Tibial artery (tissue), 4 donors: ENCODE measurements around the gene CRYBA2.

Experiments
- DNase-seq, 2 donors: peaks; one replicate each; pipeline ENCODE4 v3.0.0-alpha.2; 2019
- H3K27ac ChIP-seq, 2 donors: fragments of 200-600 bp; sonication (generic) in 1 of 2; 1 replicate in 1 of 2; 2 replicates in 1 of 2; pipeline ENCODE4 v1.5.1; 2018 to 2019; ENCODE audit warnings: mild to moderate bottlenecking in 1 of 2
- H3K27me3 ChIP-seq, 2 donors: fragments of 200-600 bp; sonication (generic) in 1 of 2; one replicate each; pipeline versions ENCODE4 v1.5.1 to v1.6.0; 2016 to 2019
- H3K36me3 ChIP-seq, 3 donors: fragments of 200-600 bp; sonication (generic) in 2 of 3; one replicate each; pipeline ENCODE4 v1.5.1; 2016 to 2019; ENCODE audit warnings: mild to moderate bottlenecking in 2 of 3
- H3K4me1 ChIP-seq, 4 donors: fragments of 200-600 bp; sonication (generic) in 2 of 4; 1 replicate in 3 of 4; 2 replicates in 1 of 4; pipeline ENCODE4 v1.5.1; 2016 to 2019
- H3K4me3 ChIP-seq, 2 donors: fragments of 200-600 bp; sonication (generic) in 1 of 2; 1 replicate in 1 of 2; 2 replicates in 1 of 2; pipeline ENCODE4 v1.5.1; 2018 to 2019; ENCODE audit warnings: mild to moderate bottlenecking in 2 of 2
- H3K9me3 ChIP-seq, 3 donors: fragments of 200-600 bp; sonication (generic) in 1 of 3; one replicate each; pipeline ENCODE4 v1.5.1; 2016 to 2019
- CTCF ChIP-seq, 2 experiments: fragments of 200-600 bp in 1 of 2; fragments of 450-650 bp in 1 of 2; IDR thresholded peaks; one replicate each; pipeline ENCODE4 v1.5.1; 2017 to 2019; ENCODE audit warnings: antibody characterized with exemption in 2 of 2, mild to moderate bottlenecking in 1 of 2, moderate library complexity in 1 of 2
- intact Hi-C: fragments of 100-400 bp; cut with DNase I; formaldehyde crosslinking; loops from one replicate; pipeline ENCODE4 v1.15.0; 2023; ENCODE audit warnings: low total_unique reads

CRYBA2 gene

DNA sequence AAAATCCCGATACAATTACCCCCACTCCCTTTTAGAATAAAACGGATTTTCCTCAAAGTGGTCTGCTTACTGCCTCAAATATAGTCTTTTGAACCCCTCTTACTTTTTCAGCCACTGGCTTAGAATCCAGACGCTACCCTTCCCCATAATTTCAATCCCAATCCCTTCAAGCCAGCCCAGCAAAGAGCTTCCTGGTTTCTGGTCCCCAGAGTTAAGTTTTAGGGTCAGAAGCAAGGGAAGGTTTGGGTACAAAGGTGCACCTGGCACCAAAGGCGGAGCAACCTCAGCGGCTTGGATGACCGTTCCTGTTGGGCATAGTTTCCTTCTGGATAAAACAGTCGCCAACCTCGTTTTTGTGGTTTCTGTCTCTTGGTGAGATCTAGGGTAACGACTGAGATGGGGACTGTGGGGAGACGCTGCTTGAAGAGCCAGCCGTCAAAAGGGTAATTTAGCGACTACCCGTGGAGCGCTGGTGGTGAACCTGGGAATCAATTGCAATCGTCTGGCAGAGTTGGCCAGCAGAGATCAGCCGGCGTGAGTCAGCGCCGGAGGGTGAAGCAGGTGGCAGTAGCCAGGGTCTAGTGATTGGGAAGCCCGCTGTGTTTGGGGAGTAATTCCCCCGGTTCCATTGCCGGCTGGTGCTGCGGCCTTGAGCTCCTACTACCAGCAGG lies 9.8 kb downstream of the CRYBA2 start:
- Histone ChIP-seq H3K36me3 (no peaks in the 10 kb centered on the region), H3K4me3 (no peak overlapping the region), H3K27me3 (peaks cover 7 to 100% of the 10 kb centered on the region in 2 donors), H3K27ac (no peak overlapping the region), H3K4me1 (peaks cover 0 to 54% (median 46%) of the 10 kb centered on the region in 4 donors), H3K9me3 (no peaks in the 10 kb centered on the region)
- DNase-seq: no peak
- intact Hi-C loops: no loop called here
- no peak for TF ChIP-seq CTCF (IDR thresholded peaks at IDR 0.05)

DNA sequence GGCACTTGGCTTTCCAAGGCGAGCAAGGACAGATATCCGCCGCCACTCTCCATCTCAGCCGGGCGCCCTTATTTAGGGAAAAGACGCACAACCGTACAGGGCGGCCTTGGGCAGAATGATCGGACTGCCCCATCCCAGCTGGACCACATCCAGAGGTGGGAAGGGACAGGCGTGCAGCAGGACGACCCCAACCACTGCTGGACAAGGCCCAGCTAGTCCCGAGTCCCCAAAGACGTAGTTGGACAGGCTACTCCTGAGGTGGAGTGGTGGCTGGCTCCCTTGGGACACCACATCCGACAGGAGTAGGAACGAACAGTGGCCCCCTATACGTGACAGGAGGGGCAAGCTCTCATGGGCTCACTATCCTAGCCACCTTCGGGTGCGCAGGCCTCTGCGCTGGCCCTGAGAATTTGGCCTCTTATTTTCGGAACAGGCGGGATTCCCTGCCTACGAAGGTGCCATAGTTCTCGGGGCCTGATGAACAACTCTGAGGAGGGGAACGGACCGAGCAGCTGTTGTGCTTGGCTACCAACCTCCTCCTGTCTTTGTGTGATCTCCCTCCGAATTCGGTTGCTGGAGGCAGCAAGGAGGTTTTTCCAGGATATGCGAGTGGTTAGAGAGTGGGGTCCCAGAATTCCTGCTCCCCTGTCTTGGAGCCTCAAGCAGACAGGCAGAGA lies 10.5 kb downstream of the CRYBA2 start:
- Histone ChIP-seq H3K4me1 (peaks cover 0 to 54% (median 46%) of the 10 kb centered on the region in 4 donors), H3K9me3 (no peaks in the 10 kb centered on the region), H3K27ac (no peak overlapping the region), H3K4me3 (no peak overlapping the region), H3K36me3 (no peaks in the 10 kb centered on the region), H3K27me3 (peaks cover 7 to 100% of the 10 kb centered on the region in 2 donors)
- intact Hi-C loops: no loop called here
- no peak for DNase-seq
- TF ChIP-seq CTCF (IDR thresholded peaks at IDR 0.05): no peak

DNA sequence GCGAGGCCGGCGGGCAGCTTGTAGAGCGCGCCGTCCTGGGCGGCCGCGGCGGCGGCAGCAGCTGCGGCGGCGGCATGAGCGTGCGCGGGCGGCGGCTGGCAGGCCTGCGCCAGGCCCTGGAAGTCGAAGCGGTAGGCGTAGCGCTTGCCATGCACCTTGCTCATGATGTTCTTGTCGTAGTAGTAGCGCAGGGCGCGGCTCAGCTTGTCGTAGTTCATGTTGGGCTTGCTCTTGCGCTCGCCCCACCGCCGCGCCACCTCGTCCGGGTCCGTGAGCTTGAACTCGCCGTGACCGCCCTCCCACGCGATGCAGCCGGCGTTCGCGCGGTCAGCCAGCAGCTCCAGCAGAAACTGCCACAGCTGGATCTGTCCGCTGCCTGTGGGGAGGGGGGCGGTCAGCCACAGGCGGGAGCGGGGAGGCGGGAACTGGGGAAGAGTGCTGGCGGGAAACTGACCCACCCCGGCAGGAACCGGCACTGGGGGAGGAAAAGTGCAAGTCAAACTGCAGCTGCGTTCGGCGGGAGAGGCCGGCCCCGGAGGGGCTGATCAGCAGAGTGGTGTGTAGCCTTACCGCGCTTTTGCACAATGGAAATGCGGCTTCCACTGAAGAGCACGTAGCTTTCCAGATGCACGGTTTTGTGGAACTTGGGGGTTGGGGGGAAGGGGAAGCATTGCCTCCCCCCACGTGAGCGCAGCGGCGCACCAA lies 11.2 kb downstream of the CRYBA2 start:
- Histone ChIP-seq H3K27me3 (peaks cover 7 to 100% of the 10 kb centered on the region in 2 donors), H3K9me3 (no peaks in the 10 kb centered on the region), H3K27ac (no peak overlapping the region), H3K36me3 (no peaks in the 10 kb centered on the region), H3K4me1 (peaks cover 0 to 54% (median 46%) of the 10 kb centered on the region in 4 donors), H3K4me3 (peak overlapping the region; percentile 14 to 41)
- no peak for TF ChIP-seq CTCF (IDR thresholded peaks at IDR 0.05)
- intact Hi-C loops: no loop called here
- DNase-seq: no peak

DNA sequence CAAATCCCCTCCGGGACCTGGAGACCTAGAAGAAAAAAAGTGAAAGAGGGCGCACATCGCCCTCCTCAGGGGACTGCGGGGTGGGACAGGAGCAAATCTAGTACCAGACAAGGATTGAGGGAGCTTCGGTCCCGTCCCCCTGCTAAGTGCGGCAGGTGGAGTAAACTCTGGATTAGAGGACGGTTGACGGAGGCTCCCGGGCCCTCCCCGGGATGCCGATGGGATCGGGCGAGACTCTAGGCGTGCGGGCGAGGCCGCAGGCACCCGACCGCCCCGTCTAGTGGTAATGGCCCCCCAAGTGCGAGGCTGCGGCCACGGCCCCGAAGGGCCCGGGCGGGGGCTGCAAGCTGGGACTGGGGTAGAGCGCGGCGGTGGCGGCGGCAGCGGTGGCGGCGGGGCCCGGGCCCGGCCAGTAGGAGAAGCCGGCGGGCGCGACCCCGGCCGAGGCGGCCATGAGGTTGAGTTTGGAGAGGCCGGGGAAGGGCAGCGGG lies 11.8 kb downstream of the CRYBA2 start:
- Histone ChIP-seq H3K27me3 (peaks cover 7 to 99% of the 10 kb centered on the region in 2 donors), H3K4me3 (peak overlapping the region; percentile 14 to 41), H3K4me1 (peaks cover 0 to 54% (median 46%) of the 10 kb centered on the region in 4 donors), H3K27ac (no peak overlapping the region), H3K9me3 (no peaks in the 10 kb centered on the region), H3K36me3 (no peaks in the 10 kb centered on the region)
- intact Hi-C loops: no loop called here
- TF ChIP-seq CTCF (IDR thresholded peaks at IDR 0.05): no peak
- DNase-seq: no peak

- DNase-seq: no peak
- Histone ChIP-seq H3K27ac (no peak overlapping the region), H3K27me3 (peaks cover 7 to 98% of the 10 kb centered on the region in 2 donors), H3K4me1 (peaks cover 0 to 54% (median 46%) of the 10 kb centered on the region in 4 donors), H3K36me3 (no peaks in the 10 kb centered on the region), H3K9me3 (no peaks in the 10 kb centered on the region), H3K4me3 (peak overlapping the region in 1 of 2 donors; percentile 41)
- intact Hi-C loops: no loop called here
- no peak for TF ChIP-seq CTCF (IDR thresholded peaks at IDR 0.05)
Observed at GRCh38 chr2:218980735-218981389, 12.4 kb downstream of the CRYBA2 start.
